HUES64 (cell line): ENCODE measurements around the gene STYXL2.

Experiments
- H3K27ac ChIP-seq: 2 replicates; pipeline ENCODE4 v1.7.0; 2013; ENCODE audit warnings: low read depth, low read length, inconsistent platforms
- H3K27me3 ChIP-seq: 2 replicates; pipeline ENCODE4 v1.6.1; 2013; ENCODE audit warnings: mild to moderate bottlenecking, low read length; ENCODE audit not compliant: insufficient read depth
- H3K36me3 ChIP-seq: 2 replicates; pipeline ENCODE4 v1.6.1; 2013; ENCODE audit warnings: mild to moderate bottlenecking, low read length; ENCODE audit not compliant: insufficient read depth
- H3K4me1 ChIP-seq: 2 replicates; pipeline ENCODE4 v1.6.1; 2013; ENCODE audit warnings: mild to moderate bottlenecking, low read length, moderate library complexity; ENCODE audit not compliant: insufficient read depth
- H3K4me3 ChIP-seq: 2 replicates; pipeline ENCODE4 v1.5.1; 2013; ENCODE audit warnings: mild to moderate bottlenecking, low read length, moderate library complexity
- H3K9ac ChIP-seq: 2 replicates; pipeline ENCODE4 v1.6.1; 2013; ENCODE audit warnings: mild to moderate bottlenecking, low read depth, low read length
- H3K9me3 ChIP-seq: 2 replicates; pipeline ENCODE4 v1.6.1; 2013; ENCODE audit warnings: low read depth, low read length; ENCODE audit not compliant: insufficient read depth
- WGBS: fragments of 150-250, 120-280 bp; methylation state at CpG from one replicate; pipeline ENCODE4 v1.1.7; 2013; ENCODE audit warnings: missing lambda C conversion rate; 5-methylcytosine and 5-hydroxymethylcytosine counted together

The STYXL2 gene

DNA sequence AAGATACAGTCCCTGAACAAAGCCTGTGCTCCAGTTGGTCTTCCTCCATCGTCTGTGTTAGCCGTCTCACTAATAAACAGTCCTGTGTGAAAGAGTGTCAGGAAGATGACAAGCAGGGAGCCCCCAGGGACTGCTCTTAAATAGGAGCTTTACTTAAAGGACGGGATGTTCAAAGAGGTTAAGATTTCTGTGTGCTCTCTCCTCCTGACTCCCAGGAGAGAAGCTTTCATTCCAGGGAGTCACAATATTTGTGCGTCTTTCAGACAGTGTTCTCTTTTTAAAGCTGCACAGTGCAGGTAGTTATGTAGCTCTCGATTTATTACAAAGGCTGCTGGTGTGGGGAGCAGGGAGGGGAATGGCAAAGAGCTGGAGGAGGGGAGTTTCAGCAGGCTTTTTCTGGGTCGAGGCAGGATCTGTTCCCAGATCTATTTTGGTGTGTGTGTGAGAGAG is 43.5 kb downstream of the STYXL2 start:
- H3K9me3 ChIP-seq, result no peaks in the 10 kb centered on the region
- peak overlapping the region; percentile 31; the same call in 1 of the 2 replicates for H3K27ac ChIP-seq
- no peak overlapping the region; the same call in 1 of the 2 replicates for H3K9ac ChIP-seq
- H3K4me1 ChIP-seq, result peaks cover 48% of the 10 kb centered on the region
- no peaks in the 10 kb centered on the region for H3K27me3 ChIP-seq
- no peak overlapping the region for H3K4me3 ChIP-seq
- WGBS, result 71% methylated on average over 6 of the region's 6 CpGs
- H3K36me3 ChIP-seq, result no peaks in the 10 kb centered on the region

DNA sequence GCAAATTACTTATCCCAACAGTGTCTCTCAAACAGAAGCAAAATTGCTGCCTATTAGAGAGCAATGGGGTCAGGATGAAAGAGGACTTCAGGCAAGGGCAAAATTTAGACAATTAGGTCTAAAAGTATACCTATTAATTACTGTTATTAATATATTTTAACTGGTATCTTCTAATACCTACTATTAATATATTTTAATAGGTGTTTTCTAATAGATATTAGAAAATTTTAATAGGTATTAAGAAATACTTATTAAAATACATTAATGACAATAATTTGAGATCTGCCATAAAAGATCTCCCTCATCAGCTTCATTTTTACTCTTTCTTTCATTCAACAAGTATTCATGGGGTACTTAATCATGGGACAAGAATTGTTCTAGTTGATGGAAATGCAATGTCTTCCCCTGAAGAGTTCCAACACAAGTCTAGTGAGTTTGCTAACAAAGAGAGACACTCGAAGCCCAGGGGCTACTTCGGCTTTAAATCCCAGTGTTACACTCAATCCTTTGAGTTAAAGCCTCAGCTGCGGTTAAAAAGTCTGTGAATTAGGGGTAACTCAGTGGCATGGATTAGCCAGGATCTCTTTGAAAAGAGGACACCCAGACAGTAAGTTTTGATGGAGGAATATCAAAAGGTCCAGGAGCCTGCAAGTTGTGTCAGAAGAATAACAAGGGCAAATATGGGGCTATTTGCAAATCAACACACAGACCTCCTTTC is 44.1 kb downstream of the STYXL2 start:
- WGBS, result 46% methylated on average over 3 of the region's 3 CpGs
- peak overlapping the region; percentile 2; the same call in 1 of the 2 replicates for H3K27ac ChIP-seq

DNA sequence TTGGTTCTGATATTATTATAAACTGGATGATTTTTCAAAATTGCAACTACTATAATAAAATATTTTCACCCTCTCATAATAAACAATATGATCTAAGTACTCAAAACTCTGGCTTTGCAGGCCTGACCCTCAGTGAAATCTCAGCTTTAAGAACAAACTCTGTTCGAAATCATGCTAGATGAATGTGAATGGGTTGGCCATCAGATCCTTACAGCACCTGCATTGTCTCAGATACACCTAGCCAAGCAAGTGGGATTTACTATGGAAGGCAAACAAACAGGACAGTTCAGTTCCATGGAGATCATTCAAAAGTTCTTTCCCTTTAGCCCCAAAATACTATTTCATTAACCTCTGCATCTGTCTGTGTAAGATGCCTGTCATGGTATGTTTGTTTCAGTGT is 44.8 kb downstream of the STYXL2 start:
- no peak overlapping the region for H3K27ac ChIP-seq
- no peak overlapping the region for H3K9ac ChIP-seq
- WGBS, result 88% methylated on average over 1 of the region's 1 CpG
- H3K36me3 ChIP-seq, result no peaks in the 10 kb centered on the region
- H3K4me1 ChIP-seq, result peaks cover 48% of the 10 kb centered on the region
- H3K4me3 ChIP-seq, result no peak overlapping the region
- no peaks in the 10 kb centered on the region for H3K27me3 ChIP-seq
- no peaks in the 10 kb centered on the region for H3K9me3 ChIP-seq

More for the DNA sequence above, 44.1 kb downstream of the STYXL2 start:
- no peak overlapping the region for H3K4me3 ChIP-seq
- no peaks in the 10 kb centered on the region for H3K9me3 ChIP-seq
- H3K36me3 ChIP-seq, result no peaks in the 10 kb centered on the region
- H3K4me1 ChIP-seq, result peaks cover 48% of the 10 kb centered on the region
- H3K9ac ChIP-seq, result no peak overlapping the region; the same call in 1 of the 2 replicates
- no peaks in the 10 kb centered on the region for H3K27me3 ChIP-seq

DNA sequence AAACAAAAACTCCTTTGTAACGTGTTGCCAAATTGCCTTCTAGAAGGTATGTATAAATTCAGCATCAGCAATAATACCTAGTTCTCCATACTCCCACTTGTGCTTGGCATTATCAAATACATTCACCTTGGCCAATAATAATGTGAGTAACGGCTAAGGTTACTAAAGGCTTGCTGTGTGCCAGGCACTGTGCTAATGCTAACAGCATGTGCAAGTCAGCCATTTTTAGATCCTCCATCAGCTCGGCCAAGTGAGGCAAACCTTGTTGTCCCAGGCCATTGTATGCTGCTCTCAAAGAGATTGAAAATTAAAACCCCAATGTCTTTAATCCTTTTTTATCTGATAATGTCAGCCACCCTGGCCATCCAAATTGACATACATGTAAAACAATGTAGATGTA is 48.1 kb downstream of the STYXL2 start:
- Histone ChIP-seq H3K4me1 (peaks cover 25% of the 10 kb centered on the region), H3K27ac (no peak overlapping the region), H3K36me3 (no peaks in the 10 kb centered on the region), H3K4me3 (no peak overlapping the region), H3K27me3 (no peaks in the 10 kb centered on the region), H3K9me3 (peaks cover 2% of the 10 kb centered on the region; the same call in 1 of the 2 replicates), H3K9ac (no peak overlapping the region)
- WGBS, result 92% methylated on average over 3 of the region's 3 CpGs
